Stimulated activated CD4-positive, alpha-beta T cell treated with anti-CD3 and anti-CD28 coated beads, Interleukin-4, amount 100 ng/mL, for 48 hours (primary cell): ENCODE measurements around the gene COMMD2.

Experiments
- DNase-seq, 2 donors: peaks; one replicate each; pipeline ENCODE4 v3.0.0-alpha.2; 2020; ENCODE audit warnings: low read depth in 2 of 2

COMMD2 gene

GRCh38 chr3:149763565-149764195 lies 11.4 kb upstream of the COMMD2 start:
- DNase-seq = no peak

GRCh38 chr3:149753717-149754116 lies 1.4 kb upstream of the COMMD2 start:
- DNase-seq = no peak

GRCh38 chr3:149752788-149753136 lies 473 bp upstream of the COMMD2 start:
- DNase-seq = no peak

- no peak for DNase-seq
These were observed 738 bp downstream of the COMMD2 start for GRCh38 chr3:149751551-149751950.

GRCh38 chr3:149744606-149745005 lies 7.7 kb downstream of the COMMD2 start:
- DNase-seq = no peak

GRCh38 chr3:149744151-149744550 lies 8.1 kb downstream of the COMMD2 start:
- DNase-seq = no peak

- DNase-seq = no peak
These were observed 12.9 kb downstream of the COMMD2 start for GRCh38 chr3:149739396-149739795.

- DNase-seq = no peak
These were observed 13.4 kb downstream of the COMMD2 start for GRCh38 chr3:149738876-149739275.

GRCh38 chr3:149736953-149737205 lies 15.4 kb downstream of the COMMD2 start:
- DNase-seq = no peak

GRCh38 chr3:149736175-149736952 lies 15.9 kb downstream of the COMMD2 start:
- no peak for DNase-seq

- DNase-seq = no peak
These were observed 20.1 kb downstream of the COMMD2 start for GRCh38 chr3:149732234-149732633.

- no peak for DNase-seq
These were observed 24.6 kb downstream of the COMMD2 start for GRCh38 chr3:149727656-149728055.

- DNase-seq = no peak
These were observed 25.4 kb downstream of the COMMD2 start for GRCh38 chr3:149726716-149727407.

GRCh38 chr3:149723781-149724180 lies 28.5 kb downstream of the COMMD2 start:
- DNase-seq = no peak

GRCh38 chr3:149720918-149721317 lies 31.4 kb downstream of the COMMD2 start:
- DNase-seq = no peak

GRCh38 chr3:149717391-149718056 lies 34.8 kb downstream of the COMMD2 start:
- no peak for DNase-seq

GRCh38 chr3:149716984-149717383 lies 35.3 kb downstream of the COMMD2 start:
- DNase-seq = no peak

- no peak for DNase-seq
These were observed 37.0 kb downstream of the COMMD2 start for GRCh38 chr3:149715247-149715646.

- DNase-seq = no peak
These were observed 38.3 kb downstream of the COMMD2 start for GRCh38 chr3:149713730-149714654.

- no peak for DNase-seq
These were observed 45.4 kb downstream of the COMMD2 start for GRCh38 chr3:149706905-149707304.

GRCh38 chr3:149705416-149705815 lies 46.9 kb downstream of the COMMD2 start:
- DNase-seq = no peak

- no peak for DNase-seq
These were observed 48.8 kb downstream of the COMMD2 start for GRCh38 chr3:149703466-149703865.
